ENCODE results near the gene DCST1. TPM values are rescaled to one million over a fixed set of nuclear protein-coding genes. Genes with fewer than 3 reads are reported as not detected.

Gene DCST1
- total RNA-seq, 1 experiment from 2014 or later, result not detected

GRCh38 chr1:155099331-155099730 lies 65.7 kb downstream of the DCST1 start:
- Histone ChIP-seq H4K20me1 (ENCODE audit: low read length) (no peaks in the 10 kb centered on the region), H3K4me2 (ENCODE audit: low read length) (no peak overlapping the region), H2AFZ (ENCODE audit: low read length) (no peak overlapping the region), H3K27ac (ENCODE audit: low read length) (no peak overlapping the region), H3K9ac (ENCODE audit: low read length) (no peak overlapping the region), H3K36me3 (ENCODE audit: low read depth, low read length) (no peaks in the 10 kb centered on the region), H3F3A (ENCODE audit: low read length, unreplicated experiment) (no peaks in the 10 kb centered on the region), H3K27me3 (ENCODE audit: low read length) (no peaks in the 10 kb centered on the region), H3K9me2 (replicated peaks; ENCODE audit: low read length) (no peaks in the 10 kb centered on the region), H3K4me1 (ENCODE audit: insufficient read depth, low read length) (no peaks in the 10 kb centered on the region), H3K4me3 (ENCODE audit: low read length) (no peak overlapping the region), H3K9me3 (ENCODE audit: low read length) (no peaks in the 10 kb centered on the region), H3K79me2 (ENCODE audit: low read length) (no peaks in the 10 kb centered on the region)
- POLR2A ChIA-PET (ENCODE audit: unreplicated experiment), result no interaction called here
- ATAC-seq, result no peak
- no peak for TF ChIP-seq CTCF (conservative IDR thresholded peaks at IDR 0.05; ENCODE audit: low read depth, low read length)
- TF ChIP-seq EZH2phosphoT487 (IDR thresholded peaks at IDR 0.05; ENCODE audit: borderline replicate concordance, low read length), result no peak
- no peak for TF ChIP-seq EZH2 (IDR thresholded peaks at IDR 0.05; ENCODE audit: low read length, unreplicated experiment)
- BruUV-seq (replicated peaks), result no TSS peak
- CTCF ChIA-PET, result no interaction called here
- no peak for DNase-seq
- intact Hi-C loops (cut with micrococcal nuclease), result no loop called here

Other genes with a start within 250 kb of the DCST1 start
- gene KCNN3, start 163.5 kb upstream of the DCST1 start, total RNA-seq (2014; rRNA removed), result 0.12 and 0.26 TPM in 2 replicates
- gene PMVK, start 97.1 kb upstream of the DCST1 start, total RNA-seq (2014; rRNA removed), result 32.3 and 41.5 TPM in 2 replicates
- gene PBXIP1, start 77.7 kb upstream of the DCST1 start, total RNA-seq (2014; rRNA removed), result 35.4 and 43.1 TPM in 2 replicates
- 41.7 and 43.3 TPM in 2 replicates for gene PYGO2, start 72.0 kb upstream of the DCST1 start, total RNA-seq (2014; rRNA removed)
- gene SHC1, start 63.1 kb upstream of the DCST1 start, total RNA-seq (2014; rRNA removed), result 106 and 107 TPM in 2 replicates
- gene CKS1B, start 59.1 kb upstream of the DCST1 start, total RNA-seq (2014; rRNA removed), result 330 and 390 TPM in 2 replicates
- gene FLAD1, start 50.5 kb upstream of the DCST1 start, total RNA-seq (2014; rRNA removed), result 58.5 and 84.0 TPM in 2 replicates
- gene LENEP, start 40.2 kb upstream of the DCST1 start, total RNA-seq (2014; rRNA removed), result not detected in 2 replicates
- 39.7 and 59.1 TPM in 2 replicates for gene ZBTB7B, start 31.0 kb upstream of the DCST1 start, total RNA-seq (2014; rRNA removed)
- gene DCST2, start within 50 bp of the DCST1 start, total RNA-seq (2014; rRNA removed), result 0.18 and 3.0 TPM in 2 replicates
- 334 and 384 TPM in 2 replicates for gene ADAM15, start 17.5 kb downstream of the DCST1 start, total RNA-seq (2014; rRNA removed)
- gene EFNA4, start 29.9 kb downstream of the DCST1 start, total RNA-seq (2014; rRNA removed), result 36.7 and 37.4 TPM in 2 replicates
- gene EFNA3, start 45.0 kb downstream of the DCST1 start, total RNA-seq (2014; rRNA removed), result 16.2 and 23.5 TPM in 2 replicates
- 29.4 and 49.9 TPM in 2 replicates for gene EFNA1, start 94.1 kb downstream of the DCST1 start, total RNA-seq (2014; rRNA removed)
- 59.2 and 75.2 TPM in 2 replicates for gene SLC50A1, start 102.0 kb downstream of the DCST1 start, total RNA-seq (2014; rRNA removed)
- 53.6 and 74.3 TPM in 2 replicates for gene DPM3, start 106.7 kb downstream of the DCST1 start, total RNA-seq (2014; rRNA removed)
- 241 and 257 TPM in 2 replicates for gene KRTCAP2, start 139.5 kb downstream of the DCST1 start, total RNA-seq (2014; rRNA removed)
- gene TRIM46, start 140.0 kb downstream of the DCST1 start, total RNA-seq (2014; rRNA removed), result 4.1 and 5.4 TPM in 2 replicates
- gene THBS3, start 174.1 kb downstream of the DCST1 start, total RNA-seq (2014; rRNA removed), result 12.0 and 13.0 TPM in 2 replicates
- 141 and 152 TPM in 2 replicates for gene MTX1, start 174.9 kb downstream of the DCST1 start, total RNA-seq (2014; rRNA removed)
- 30.9 and 54.7 TPM in 2 replicates for gene ENTREP3, start 221.7 kb downstream of the DCST1 start, total RNA-seq (2014; rRNA removed)
- gene SCAMP3, start 228.5 kb downstream of the DCST1 start, total RNA-seq (2014; rRNA removed), result 218 and 219 TPM in 2 replicates
- 44.5 and 49.9 TPM in 2 replicates for gene CLK2, start 239.7 kb downstream of the DCST1 start, total RNA-seq (2014; rRNA removed)
- 1.8 and 1.9 TPM in 2 replicates for gene HCN3, start 243.6 kb downstream of the DCST1 start, total RNA-seq (2014; rRNA removed)